Measurements from ENCODE around the gene MVB12B.

MVB12B gene

GRCh38 chr9:126443144-126443543 lies 116.5 kb downstream of the MVB12B start:
- DNase-seq (ENCODE audit: low spot score) = no peak
- H3K4me1 Mint-ChIP-seq (ENCODE audit: low read depth) = peaks cover 18% of the 10 kb centered on the region
- H3K27ac Mint-ChIP-seq = no peak overlapping the region
- H3K9me3 Mint-ChIP-seq = no peaks in the 10 kb centered on the region
- no peaks in the 10 kb centered on the region for H3K36me3 Mint-ChIP-seq (ENCODE audit: low read depth)
- no peak overlapping the region for H3K4me3 Mint-ChIP-seq
- H3K27me3 Mint-ChIP-seq (ENCODE audit: low read depth) = peaks cover 14% of the 10 kb centered on the region

GRCh38 chr9:126448136-126448535 lies 121.5 kb downstream of the MVB12B start:
- H3K9me3 Mint-ChIP-seq = no peaks in the 10 kb centered on the region
- DNase-seq (ENCODE audit: low spot score) = no peak
- no peak overlapping the region for H3K4me3 Mint-ChIP-seq
- H3K27me3 Mint-ChIP-seq (ENCODE audit: low read depth) = peaks cover 41% of the 10 kb centered on the region
- no peak overlapping the region for H3K27ac Mint-ChIP-seq
- no peaks in the 10 kb centered on the region for H3K36me3 Mint-ChIP-seq (ENCODE audit: low read depth)
- H3K4me1 Mint-ChIP-seq (ENCODE audit: low read depth) = peaks cover 7% of the 10 kb centered on the region

GRCh38 chr9:126448865-126449577 lies 122.4 kb downstream of the MVB12B start:
- Mint-ChIP-seq H3K27ac (no peak overlapping the region), H3K9me3 (no peaks in the 10 kb centered on the region), H3K4me1 (ENCODE audit: low read depth) (peaks cover 3% of the 10 kb centered on the region), H3K36me3 (ENCODE audit: low read depth) (no peaks in the 10 kb centered on the region), H3K27me3 (ENCODE audit: low read depth) (peaks cover 41% of the 10 kb centered on the region), H3K4me3 (no peak overlapping the region)
- no peak for DNase-seq (ENCODE audit: low spot score)

- no peak for DNase-seq (ENCODE audit: low spot score)
Measured at GRCh38 chr9:126449725-126450667, 123.4 kb downstream of the MVB12B start.

GRCh38 chr9:126450668-126451205 lies 124.1 kb downstream of the MVB12B start:
- Mint-ChIP-seq H3K4me1 (ENCODE audit: low read depth) (no peaks in the 10 kb centered on the region), H3K27ac (no peak overlapping the region), H3K36me3 (ENCODE audit: low read depth) (no peaks in the 10 kb centered on the region), H3K27me3 (ENCODE audit: low read depth) (peaks cover 45% of the 10 kb centered on the region), H3K4me3 (no peak overlapping the region), H3K9me3 (no peaks in the 10 kb centered on the region)
- DNase-seq (ENCODE audit: low spot score) = no peak

More at GRCh38 chr9:126449725-126450667, 123.4 kb downstream of the MVB12B start:
- H3K4me1 Mint-ChIP-seq (ENCODE audit: low read depth) = no peaks in the 10 kb centered on the region
- H3K36me3 Mint-ChIP-seq (ENCODE audit: low read depth) = no peaks in the 10 kb centered on the region
- H3K4me3 Mint-ChIP-seq = no peak overlapping the region
- peaks cover 47% of the 10 kb centered on the region for H3K27me3 Mint-ChIP-seq (ENCODE audit: low read depth)
- no peak overlapping the region for H3K27ac Mint-ChIP-seq
- no peaks in the 10 kb centered on the region for H3K9me3 Mint-ChIP-seq

- H3K9me3 Mint-ChIP-seq = no peaks in the 10 kb centered on the region
- H3K27me3 Mint-ChIP-seq (ENCODE audit: low read depth) = peaks cover 46% of the 10 kb centered on the region
- no peak for DNase-seq (ENCODE audit: low spot score)
- H3K36me3 Mint-ChIP-seq (ENCODE audit: low read depth) = no peaks in the 10 kb centered on the region
- H3K27ac Mint-ChIP-seq = no peak overlapping the region
- no peak overlapping the region for H3K4me3 Mint-ChIP-seq
- H3K4me1 Mint-ChIP-seq (ENCODE audit: low read depth) = no peaks in the 10 kb centered on the region
Measured at GRCh38 chr9:126451316-126451885, 124.8 kb downstream of the MVB12B start.

- Mint-ChIP-seq H3K4me3 (no peak overlapping the region), H3K9me3 (no peaks in the 10 kb centered on the region), H3K4me1 (ENCODE audit: low read depth) (no peaks in the 10 kb centered on the region), H3K36me3 (ENCODE audit: low read depth) (no peaks in the 10 kb centered on the region), H3K27ac (no peak overlapping the region), H3K27me3 (ENCODE audit: low read depth) (peaks cover 52% of the 10 kb centered on the region)
- DNase-seq (ENCODE audit: low spot score) = no peak
Measured at GRCh38 chr9:126452106-126452505, 125.5 kb downstream of the MVB12B start.

GRCh38 chr9:126453156-126453963 lies 126.7 kb downstream of the MVB12B start:
- H3K36me3 Mint-ChIP-seq (ENCODE audit: low read depth) = no peaks in the 10 kb centered on the region
- H3K4me3 Mint-ChIP-seq = no peak overlapping the region
- peaks cover 45% of the 10 kb centered on the region for H3K27me3 Mint-ChIP-seq (ENCODE audit: low read depth)
- no peaks in the 10 kb centered on the region for H3K9me3 Mint-ChIP-seq
- H3K4me1 Mint-ChIP-seq (ENCODE audit: low read depth) = no peaks in the 10 kb centered on the region
- no peak for DNase-seq (ENCODE audit: low spot score)
- H3K27ac Mint-ChIP-seq = no peak overlapping the region

GRCh38 chr9:126454215-126454614 lies 127.6 kb downstream of the MVB12B start:
- Mint-ChIP-seq H3K9me3 (no peaks in the 10 kb centered on the region), H3K4me3 (no peak overlapping the region), H3K27me3 (ENCODE audit: low read depth) (peaks cover 39% of the 10 kb centered on the region), H3K36me3 (ENCODE audit: low read depth) (no peaks in the 10 kb centered on the region), H3K4me1 (ENCODE audit: low read depth) (no peaks in the 10 kb centered on the region), H3K27ac (no peak overlapping the region)
- no peak for DNase-seq (ENCODE audit: low spot score)

GRCh38 chr9:126454795-126455194 lies 128.2 kb downstream of the MVB12B start:
- H3K9me3 Mint-ChIP-seq = no peaks in the 10 kb centered on the region
- no peaks in the 10 kb centered on the region for H3K36me3 Mint-ChIP-seq (ENCODE audit: low read depth)
- H3K27me3 Mint-ChIP-seq (ENCODE audit: low read depth) = peaks cover 39% of the 10 kb centered on the region
- no peaks in the 10 kb centered on the region for H3K4me1 Mint-ChIP-seq (ENCODE audit: low read depth)
- no peak overlapping the region for H3K4me3 Mint-ChIP-seq
- no peak for DNase-seq (ENCODE audit: low spot score)
- no peak overlapping the region for H3K27ac Mint-ChIP-seq

- no peaks in the 10 kb centered on the region for H3K36me3 Mint-ChIP-seq (ENCODE audit: low read depth)
- H3K27me3 Mint-ChIP-seq (ENCODE audit: low read depth) = peaks cover 34% of the 10 kb centered on the region
- no peak overlapping the region for H3K4me3 Mint-ChIP-seq
- no peak for DNase-seq (ENCODE audit: low spot score)
- H3K27ac Mint-ChIP-seq = no peak overlapping the region
- no peaks in the 10 kb centered on the region for H3K4me1 Mint-ChIP-seq (ENCODE audit: low read depth)
- no peaks in the 10 kb centered on the region for H3K9me3 Mint-ChIP-seq
Measured at GRCh38 chr9:126456441-126457174, 130.0 kb downstream of the MVB12B start.

GRCh38 chr9:126457175-126457547 lies 130.5 kb downstream of the MVB12B start:
- DNase-seq (ENCODE audit: low spot score) = no peak
- peaks cover 32% of the 10 kb centered on the region for H3K27me3 Mint-ChIP-seq (ENCODE audit: low read depth)
- no peaks in the 10 kb centered on the region for H3K4me1 Mint-ChIP-seq (ENCODE audit: low read depth)
- no peaks in the 10 kb centered on the region for H3K9me3 Mint-ChIP-seq
- no peak overlapping the region for H3K27ac Mint-ChIP-seq
- no peak overlapping the region for H3K4me3 Mint-ChIP-seq
- no peaks in the 10 kb centered on the region for H3K36me3 Mint-ChIP-seq (ENCODE audit: low read depth)

GRCh38 chr9:126457890-126458289 lies 131.3 kb downstream of the MVB12B start:
- H3K4me1 Mint-ChIP-seq (ENCODE audit: low read depth) = no peaks in the 10 kb centered on the region
- H3K9me3 Mint-ChIP-seq = no peaks in the 10 kb centered on the region
- peaks cover 31% of the 10 kb centered on the region for H3K27me3 Mint-ChIP-seq (ENCODE audit: low read depth)
- DNase-seq (ENCODE audit: low spot score) = no peak
- H3K36me3 Mint-ChIP-seq (ENCODE audit: low read depth) = no peaks in the 10 kb centered on the region
- no peak overlapping the region for H3K4me3 Mint-ChIP-seq
- H3K27ac Mint-ChIP-seq = no peak overlapping the region
